K562 (cell line): ENCODE data around the gene CLIC5.

Experiments used
- ATF2 ChIP-seq: sonication (generic); formaldehyde crosslinking; IDR thresholded peaks from 2 replicates; pipeline ENCODE4 v1.8.1; 2022; ENCODE audit warnings: missing genetic modification reagents
- CTCF ChIP-seq, 3 experiments: IDR thresholded peaks in 2 of 3; conservative IDR thresholded peaks in 1 of 3; 2 replicates each; pipeline ENCODE4 v1.5.1; 2011 to 2012; ENCODE audit warnings: low read length in 3 of 3, mild to moderate bottlenecking in 3 of 3, control low read depth in 2 of 3, improper control_type of control experiment in 1 of 3, inconsistent platforms in 1 of 3, low read depth in 1 of 3, mixed read lengths in 1 of 3, moderate library complexity in 1 of 3; ENCODE audit not compliant: insufficient read depth in 2 of 3
- EGR1 ChIP-seq: fragments of 450-650 bp; conservative IDR thresholded peaks from 2 replicates; pipeline ENCODE4 v1.6.1; 2017; ENCODE audit warnings: mild to moderate bottlenecking
- ESRRA ChIP-seq: fragments of 450-650 bp; IDR thresholded peaks from 2 replicates; pipeline ENCODE4 v1.6.1; 2014; ENCODE audit warnings: low read depth, mild to moderate bottlenecking, moderate library complexity, borderline replicate concordance
- FOS ChIP-seq: IDR thresholded peaks from 3 replicates; pipeline ENCODE4 v1.6.1; 2011; ENCODE audit not compliant: insufficient read length; ENCODE audit errors: extremely low read depth
- HDAC6 ChIP-seq: IDR thresholded peaks from 2 replicates; pipeline ENCODE4 v1.6.1; 2012; ENCODE audit warnings: low read depth, mild to moderate bottlenecking, control low read depth, inconsistent platforms, low read length, moderate library complexity
- IRF9 ChIP-seq: fragments of 450-650 bp; IDR thresholded peaks from 2 replicates; pipeline ENCODE4 v1.6.1; 2016; ENCODE audit warnings: missing biosample characterization, missing genetic modification characterization
- NFYB ChIP-seq: IDR thresholded peaks from 2 replicates; pipeline ENCODE4 v1.6.1; 2011; ENCODE audit warnings: mild to moderate bottlenecking, moderate library complexity; ENCODE audit not compliant: insufficient read length; ENCODE audit errors: extremely low read depth
- POLR2AphosphoS5 ChIP-seq: IDR thresholded peaks from 2 replicates; pipeline ENCODE4 v1.6.1; 2011; ENCODE audit warnings: mild to moderate bottlenecking, low read depth, low read length, moderate library complexity; ENCODE audit not compliant: control insufficient read depth, insufficient read depth
- TBP ChIP-seq: optimal IDR thresholded peaks from 2 replicates; pipeline ENCODE3; 2011; ENCODE audit warnings: low read depth, low read length, improper control_type of control experiment
- XRCC3 ChIP-seq: fragments of 450-650 bp; IDR thresholded peaks from 2 replicates; pipeline ENCODE4 v1.6.1; 2017; ENCODE audit warnings: mild to moderate bottlenecking, moderate library complexity
- ZNF384 ChIP-seq: IDR thresholded peaks from 2 replicates; pipeline ENCODE4 v1.6.1; 2012; ENCODE audit warnings: low read depth, low read length, improper control_type of control experiment
- ZNF512 ChIP-seq: IDR thresholded peaks from 2 replicates; pipeline ENCODE4 v1.6.1; 2016; ENCODE audit warnings: missing genetic modification characterization, missing compliant biosample characterization
- ZNF76 ChIP-seq: fragments of 250-450 bp; sonication (Bioruptor Pico); IDR thresholded peaks from 2 replicates; pipeline ENCODE4 v1.4.0; 2020; ENCODE audit warnings: mild to moderate bottlenecking, moderate library complexity, borderline replicate concordance

- no peak for TF ChIP-seq ESRRA
- no peak for TF ChIP-seq POLR2AphosphoS5
- no peak for TF ChIP-seq FOS
- no peak for TF ChIP-seq ZNF76 (CRISPR knock-in tag)
- no peak for TF ChIP-seq IRF9 (tag)
- no peak for TF ChIP-seq CTCF (IDR thresholded peaks at IDR 0.05 in 2 of 3, conservative IDR thresholded peaks at IDR 0.05 in 1 of 3; ENCODE audit: insufficient read depth in 2 of 3, low read depth in 1 of 3, low read length in 3 of 3)
- TF ChIP-seq XRCC3: no peak
- TF ChIP-seq NFYB: no peak
- no peak for TF ChIP-seq ATF2 (CRISPR knock-in tag)
- no peak for TF ChIP-seq TBP
- TF ChIP-seq ZNF384: no peak
- TF ChIP-seq HDAC6: no peak
- TF ChIP-seq EGR1: no peak
- no peak for TF ChIP-seq ZNF512 (tag)
Observed at GRCh38 chr6:45837541-45838200, 178.0 kb downstream of the CLIC5 start.
